ENCODE data around the gene MACF1.
"Not testable (repeated sequence)": the region's sequence is repeated elsewhere in the genome, so short reads cannot be mapped to it uniquely, and the experiment has no call there.

MACF1 gene

DNA sequence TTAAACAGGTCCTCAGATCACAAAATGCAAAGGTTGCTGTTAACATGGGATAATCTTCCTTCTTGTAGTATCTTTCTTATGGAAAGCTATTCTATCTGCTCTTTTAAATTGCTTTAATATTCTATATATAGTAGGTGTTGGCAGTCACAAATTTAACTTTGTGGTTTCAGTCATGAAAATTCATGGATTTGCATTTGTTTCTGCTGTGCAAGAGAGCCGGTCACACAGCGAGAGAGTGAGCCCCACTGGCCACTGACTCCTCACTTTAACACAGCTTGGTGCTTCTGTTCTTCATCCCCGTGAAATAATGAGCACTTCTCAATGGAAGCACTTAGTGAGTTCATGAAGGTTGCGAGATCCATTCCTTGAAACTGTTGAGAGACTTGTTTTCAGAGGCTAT is 268.8 kb downstream of the MACF1 start:
- no peak for DNase-seq

DNA sequence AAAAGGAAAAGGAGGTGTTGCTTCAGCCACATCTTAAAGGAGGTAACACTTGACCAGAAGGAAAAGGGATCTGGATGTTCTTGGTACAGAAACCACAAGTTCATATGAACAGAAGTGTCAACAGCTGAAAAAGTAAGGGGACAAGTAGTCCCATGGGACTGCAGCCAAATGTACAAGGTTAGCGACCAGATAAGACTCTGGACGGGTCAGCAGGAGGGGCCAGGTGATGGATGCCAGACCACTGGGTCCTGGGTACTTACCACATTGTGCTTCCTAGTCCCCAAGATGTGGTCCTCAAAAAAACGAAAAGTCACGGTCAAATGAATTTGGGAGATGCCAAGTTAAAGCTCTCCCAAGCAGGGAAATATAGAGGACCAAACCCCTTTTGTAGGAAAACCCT is 270.3 kb downstream of the MACF1 start:
- no peak for DNase-seq

DNA sequence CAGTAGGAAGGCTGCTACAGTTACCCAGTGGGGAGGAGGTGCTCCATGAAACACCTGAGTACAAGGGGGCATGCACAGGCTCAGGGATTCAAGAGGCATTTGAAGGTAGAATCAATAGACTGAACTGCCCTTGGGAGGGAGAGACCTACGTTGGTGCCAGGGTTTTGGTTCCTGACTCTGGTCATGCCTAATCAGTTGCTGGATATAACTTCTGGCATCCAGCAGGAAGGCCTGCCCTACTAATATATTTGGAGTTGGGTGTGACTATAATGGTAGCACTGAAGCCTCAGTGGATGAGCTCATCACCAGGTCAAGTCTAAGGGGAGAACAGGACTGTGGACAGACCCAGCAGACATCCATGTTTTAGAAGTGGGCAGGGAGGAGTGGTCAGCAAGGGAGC is 271.1 kb downstream of the MACF1 start:
- not testable (repeated sequence) for DNase-seq

DNA sequence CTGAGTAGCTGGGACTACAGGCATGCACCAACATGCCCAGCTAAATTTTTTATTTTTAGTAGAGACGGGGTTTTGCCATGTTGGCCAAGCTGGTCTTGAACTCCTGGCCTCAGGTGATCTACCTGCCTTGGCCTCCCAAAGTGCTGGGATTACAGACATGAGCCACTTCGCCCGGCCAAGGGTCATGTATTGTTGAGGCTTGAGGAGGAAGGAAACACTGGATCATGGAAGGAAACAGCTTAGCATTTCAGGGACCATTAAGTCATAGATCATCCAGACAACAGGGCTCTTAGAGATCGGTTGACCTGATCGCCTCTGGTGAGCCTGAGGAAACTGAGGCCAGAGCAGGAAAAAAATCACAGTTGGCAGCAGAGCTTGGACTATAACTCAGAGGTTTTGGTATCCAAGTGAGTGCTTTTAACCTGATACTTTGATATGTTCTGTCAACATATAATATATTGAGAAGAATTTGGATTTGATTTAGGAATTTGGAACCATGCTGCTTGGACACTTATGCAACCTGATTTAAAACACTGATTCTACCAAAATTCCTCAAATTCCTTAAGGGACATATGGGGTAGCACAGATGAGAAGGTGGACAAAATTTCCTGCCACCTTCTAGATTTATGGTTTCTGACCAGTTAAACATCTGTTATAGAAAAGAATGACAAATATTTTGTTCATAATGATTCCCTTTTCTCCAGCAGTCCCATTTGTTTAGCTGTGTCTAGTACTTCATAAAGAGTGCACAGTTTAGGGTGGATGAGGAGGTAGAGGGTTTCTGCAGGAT is 273.8 kb downstream of the MACF1 start:
- DNase-seq: no peak

DNA sequence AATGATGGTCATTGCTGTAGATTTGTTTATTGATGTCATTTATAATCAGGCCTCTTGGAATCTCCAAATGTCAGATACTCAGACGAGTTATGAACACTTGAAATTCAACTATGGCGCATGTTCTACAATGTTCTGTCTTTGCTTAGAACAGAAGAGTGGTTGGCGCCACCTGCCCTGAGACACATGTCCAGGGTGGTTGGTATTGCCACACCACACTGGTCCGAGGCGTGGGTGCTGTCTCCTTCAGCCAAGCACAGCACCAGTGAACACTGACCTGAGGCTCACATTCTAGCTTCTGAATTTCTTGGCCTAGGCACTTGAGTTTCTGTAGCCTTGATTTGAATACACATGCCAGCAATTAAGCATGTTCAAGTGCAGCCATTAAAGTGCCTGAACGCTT is 276.8 kb downstream of the MACF1 start:
- DNase-seq: no peak

DNA sequence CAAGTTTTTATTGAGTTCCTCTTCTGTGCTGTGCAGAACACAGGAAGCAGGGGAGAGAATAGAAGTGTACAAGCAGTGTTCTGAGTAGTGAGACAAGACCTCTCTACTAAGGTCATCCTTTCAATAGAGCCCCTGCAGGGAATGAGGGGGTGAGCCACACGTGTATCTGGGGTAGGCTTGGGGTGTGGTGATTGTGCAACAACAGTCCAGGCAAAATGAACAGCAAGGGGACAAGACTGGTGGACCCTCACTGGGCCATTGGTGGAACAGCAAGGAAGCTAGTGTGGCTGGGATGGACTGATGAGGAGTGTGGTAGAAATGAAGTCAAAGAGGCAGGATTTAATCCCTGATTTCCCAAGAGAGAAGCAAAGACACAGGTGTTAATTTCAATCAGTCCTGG is 278.8 kb downstream of the MACF1 start:
- DNase-seq: no peak

DNA sequence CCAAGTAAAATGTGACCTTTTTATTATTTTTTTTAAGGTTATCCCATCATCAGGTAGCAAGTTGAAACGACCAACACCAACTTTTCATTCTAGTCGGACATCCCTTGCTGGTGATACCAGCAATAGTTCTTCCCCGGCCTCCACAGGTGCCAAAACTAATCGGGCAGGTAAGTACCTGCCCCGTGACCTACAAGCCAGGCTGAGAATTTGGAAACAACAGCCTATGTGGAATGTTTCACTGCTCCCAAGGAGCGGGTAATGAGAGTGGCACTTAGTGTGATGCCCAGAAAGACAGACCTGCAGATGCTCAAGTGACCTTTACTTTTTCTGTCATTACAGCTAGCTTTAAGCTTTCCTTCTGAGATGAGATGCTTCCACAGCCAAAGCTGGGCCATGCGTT is 280.1 kb downstream of the MACF1 start:
- no peak for DNase-seq

DNA sequence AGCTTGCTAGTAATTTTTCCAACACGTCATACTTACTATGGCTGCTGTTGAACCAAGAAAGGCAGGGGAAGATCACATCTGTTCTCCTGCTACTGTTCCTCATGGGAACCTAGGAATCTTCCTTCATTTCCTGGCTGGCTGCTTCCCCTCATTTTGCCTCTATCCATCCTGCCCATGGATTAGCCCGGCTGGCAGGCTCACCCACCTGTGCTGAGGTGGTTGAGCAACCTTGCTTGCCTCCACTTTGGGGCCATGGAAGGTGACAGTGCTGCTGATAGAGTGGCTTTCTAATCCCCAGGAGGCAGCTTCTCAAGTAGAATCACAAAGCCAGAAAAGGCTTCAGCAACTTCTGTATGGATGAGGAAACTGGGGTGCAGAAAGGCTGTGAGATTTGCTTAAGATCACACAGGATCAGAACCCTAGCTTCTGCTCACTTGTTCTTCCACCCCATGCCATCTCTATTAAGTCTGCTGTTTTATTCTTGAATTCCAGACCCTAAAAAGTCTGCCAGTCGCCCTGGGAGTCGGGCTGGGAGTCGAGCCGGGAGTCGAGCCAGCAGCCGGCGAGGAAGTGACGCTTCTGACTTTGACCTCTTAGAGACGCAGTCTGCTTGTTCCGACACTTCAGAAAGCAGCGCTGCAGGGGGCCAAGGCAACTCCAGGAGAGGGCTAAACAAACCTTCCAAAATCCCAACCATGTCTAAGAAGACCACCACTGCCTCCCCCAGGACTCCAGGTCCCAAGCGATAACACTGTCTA is 280.7 kb downstream of the MACF1 start:
- no peak for DNase-seq

DNA sequence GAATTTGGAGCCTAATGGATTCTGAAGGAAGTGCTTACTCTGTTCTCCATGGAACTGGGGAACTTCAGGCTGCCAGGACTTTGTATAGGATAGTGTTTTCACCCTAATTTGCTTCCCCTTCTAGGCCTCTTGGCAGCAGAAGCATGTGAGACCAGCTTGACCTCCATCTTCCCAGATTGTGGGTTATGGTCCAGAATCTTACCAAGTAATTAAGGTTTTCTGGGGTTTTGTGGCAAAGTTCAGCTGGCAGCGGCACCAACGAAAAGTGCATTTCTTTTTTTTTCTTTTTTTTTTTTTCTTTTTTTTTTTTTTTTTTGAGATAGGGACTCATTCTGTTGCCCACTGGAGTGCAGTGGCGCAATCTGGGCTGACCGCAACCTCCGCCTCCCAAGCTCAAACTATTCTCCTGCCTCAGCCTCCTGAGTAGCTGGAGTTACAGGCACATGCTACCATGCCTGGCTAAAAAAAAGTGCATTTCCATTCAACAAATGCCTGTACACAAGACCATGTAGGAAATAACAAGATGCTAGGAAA is 283.6 kb downstream of the MACF1 start:
- DNase-seq: no peak

DNA sequence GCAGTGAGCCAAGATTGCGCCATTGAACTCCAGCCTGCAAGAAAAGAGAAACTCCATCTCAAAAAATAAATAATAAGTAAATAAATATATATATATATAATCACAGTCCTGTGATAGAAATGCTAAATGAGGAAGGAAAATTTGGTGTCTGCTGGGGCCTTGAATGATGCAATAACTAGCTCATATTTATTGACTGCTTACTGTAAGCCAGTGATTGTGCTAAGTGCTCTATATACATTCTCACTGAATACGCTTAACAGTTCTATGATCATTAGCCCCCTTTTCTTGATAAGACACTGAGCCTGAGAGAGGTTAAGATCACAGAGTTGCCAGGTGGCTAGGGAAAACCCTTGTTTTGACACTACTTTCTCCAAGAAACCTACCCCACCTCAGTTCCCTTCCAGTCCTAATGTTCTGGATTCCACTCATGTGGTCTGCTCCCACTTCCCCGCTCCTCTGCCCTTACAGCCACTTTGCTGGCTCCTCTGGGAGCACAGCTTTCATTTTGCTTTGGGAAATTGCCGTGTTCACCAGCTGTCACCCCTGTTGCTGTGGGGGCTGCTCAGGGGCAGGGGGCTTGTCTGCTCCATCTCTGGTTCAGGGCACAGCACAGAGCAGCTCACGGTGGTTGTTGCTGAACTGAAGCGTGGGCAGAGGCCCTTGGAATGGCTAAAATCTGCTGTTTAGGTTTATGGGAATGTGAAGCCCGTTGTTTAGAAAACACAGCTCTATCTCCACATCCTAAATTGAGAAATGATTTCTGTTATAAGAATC is 284.5 kb downstream of the MACF1 start:
- DNase-seq: peak; percentile 35 to 63 (median 59)

DNA sequence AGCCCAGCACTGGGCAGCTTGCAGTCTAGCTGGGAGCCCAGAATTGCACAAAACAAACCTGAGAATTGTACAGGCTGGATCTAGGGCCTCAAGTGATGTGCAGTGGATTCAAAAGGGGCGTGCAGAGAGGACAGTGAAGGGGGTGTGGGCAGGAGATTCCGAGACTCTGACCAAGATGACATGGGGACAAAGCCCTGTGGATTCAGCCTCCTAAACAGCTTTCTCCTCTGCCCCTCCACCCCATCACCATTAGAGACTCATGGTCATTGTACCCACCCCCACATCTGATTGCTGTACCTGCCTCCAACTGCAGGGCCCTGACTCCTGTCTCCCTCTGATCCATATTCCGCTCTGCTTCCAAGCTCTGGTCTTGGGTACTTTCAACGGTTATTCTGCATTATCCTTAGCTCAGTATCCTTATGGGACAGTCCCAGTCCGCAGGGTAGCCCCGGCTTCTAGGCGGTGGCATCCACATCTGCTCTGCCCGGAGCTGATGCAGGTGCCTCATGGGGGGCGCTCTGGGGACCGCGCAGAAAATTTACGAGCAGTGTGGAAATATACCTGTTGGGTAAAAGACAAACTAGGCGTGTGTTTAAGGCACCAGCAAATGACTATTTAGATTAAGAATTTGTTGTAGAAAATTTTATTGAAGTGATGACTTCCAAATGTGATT is 285.2 kb downstream of the MACF1 start:
- DNase-seq: no peak

DNA sequence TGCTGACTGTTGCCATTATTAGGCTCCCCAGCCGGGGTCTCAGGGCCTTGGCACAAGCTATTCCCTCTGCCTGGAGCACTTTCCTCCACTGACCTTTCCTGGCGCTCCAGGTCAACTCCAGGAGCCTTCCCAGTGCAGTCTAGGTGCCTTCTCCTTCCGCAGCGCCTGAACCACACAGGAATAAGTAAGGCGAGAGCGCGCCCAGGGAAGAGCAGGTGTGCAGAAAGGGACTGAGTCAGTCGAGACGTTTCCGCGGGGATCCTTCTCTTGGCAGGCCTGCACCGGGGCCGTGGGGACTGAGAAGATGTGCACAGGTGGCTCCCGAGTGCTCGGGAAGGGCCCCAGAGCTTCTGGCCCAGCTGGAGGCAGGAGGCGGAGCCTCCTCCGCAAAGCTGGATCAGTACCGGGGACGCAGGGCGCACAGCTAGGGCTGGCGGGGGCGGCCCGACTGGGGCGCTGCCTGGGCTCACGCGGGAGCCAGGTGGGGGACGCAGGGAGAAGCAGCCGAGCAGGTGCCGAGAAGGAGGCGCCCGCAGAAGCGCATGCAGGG is 286.2 kb downstream of the MACF1 start:
- DNase-seq: no peak

DNA sequence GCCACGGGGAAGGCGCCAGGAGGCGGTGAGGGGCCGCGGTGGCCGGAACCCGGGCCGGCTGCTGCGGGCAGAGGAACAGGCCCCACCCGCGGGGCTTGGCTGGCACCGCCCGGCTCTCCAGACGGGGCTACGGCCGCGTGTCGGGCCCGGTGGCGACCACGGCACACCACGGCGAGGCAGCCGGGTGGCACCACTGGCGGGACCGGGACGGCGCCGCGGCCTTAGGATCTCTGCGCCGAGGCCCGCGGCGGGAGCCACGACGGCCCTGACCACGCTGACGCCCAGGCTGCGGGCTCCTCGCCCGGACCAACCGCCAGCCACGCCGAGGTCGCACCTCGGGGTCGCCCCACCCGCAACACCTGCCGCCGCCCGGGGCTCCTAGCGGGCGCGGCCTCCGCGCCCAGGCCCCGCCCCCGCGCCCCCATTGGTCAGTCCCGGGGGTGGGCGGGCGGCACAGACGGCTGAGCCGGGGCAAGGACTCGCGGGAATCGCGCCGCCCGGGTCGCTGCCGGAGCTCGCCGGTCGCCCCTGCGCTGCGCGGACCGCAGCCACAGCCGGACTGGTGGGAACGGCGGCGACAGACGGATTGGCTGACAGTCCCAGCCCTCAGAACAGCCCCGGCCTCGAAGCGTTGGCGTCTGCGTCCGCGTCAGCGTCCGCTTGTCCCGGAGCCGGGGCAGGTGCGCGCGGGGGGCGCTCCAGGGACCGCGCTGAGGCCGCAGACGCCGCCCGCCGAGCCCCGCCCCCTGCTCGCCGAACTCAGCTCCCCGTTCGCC is 286.8 kb downstream of the MACF1 start, which contains the start of gene BMP8A:
TSS of gene BMP8A (plus strand) at position 491 of the 776 bp plus-strand sequence. CDS start 356 bp downstream, outside the sequence.
- peak; percentile 66 to 91 (median 79) for DNase-seq

DNA sequence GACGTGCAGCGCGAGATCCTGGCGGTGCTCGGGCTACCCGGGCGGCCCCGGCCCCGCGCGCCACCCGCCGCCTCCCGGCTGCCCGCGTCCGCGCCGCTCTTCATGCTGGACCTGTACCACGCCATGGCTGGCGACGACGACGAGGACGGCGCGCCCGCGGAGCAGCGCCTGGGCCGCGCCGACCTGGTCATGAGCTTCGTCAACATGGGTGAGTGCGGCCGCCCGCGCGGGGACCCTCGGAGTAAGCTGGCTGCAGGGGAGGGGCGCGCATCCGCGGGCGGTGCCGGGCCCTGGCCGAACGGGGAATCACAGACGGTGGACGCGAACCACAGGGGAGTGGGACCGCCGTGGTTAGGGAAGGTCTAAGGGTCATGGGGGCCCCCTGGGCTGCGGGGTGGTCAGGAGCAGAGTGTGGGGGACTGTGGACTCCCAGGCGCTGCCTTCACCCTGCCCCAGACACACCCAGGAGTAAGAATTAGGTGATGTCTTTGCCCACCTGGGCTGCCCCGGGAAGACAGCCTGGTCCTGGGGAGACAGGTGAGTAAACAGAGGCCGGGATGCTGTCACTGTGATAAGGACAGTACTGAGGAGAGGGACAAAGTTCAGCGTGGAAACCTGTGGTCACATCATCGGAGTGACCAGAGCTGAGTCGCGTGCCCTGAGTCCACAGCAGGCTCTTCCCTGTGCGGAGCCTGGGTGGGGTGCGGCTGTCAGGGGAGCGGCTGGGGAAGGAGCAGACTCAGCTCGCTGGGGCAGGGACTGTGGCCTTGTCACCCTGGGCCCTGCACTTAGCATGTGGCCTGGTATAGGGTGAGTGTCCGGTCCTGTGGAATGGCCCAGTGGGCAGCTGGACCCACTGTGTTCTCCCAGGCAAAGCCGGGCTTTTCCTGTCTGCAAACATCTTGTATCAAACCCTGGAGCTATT is 287.9 kb downstream of the MACF1 start:
- not testable (repeated sequence) for DNase-seq

DNA sequence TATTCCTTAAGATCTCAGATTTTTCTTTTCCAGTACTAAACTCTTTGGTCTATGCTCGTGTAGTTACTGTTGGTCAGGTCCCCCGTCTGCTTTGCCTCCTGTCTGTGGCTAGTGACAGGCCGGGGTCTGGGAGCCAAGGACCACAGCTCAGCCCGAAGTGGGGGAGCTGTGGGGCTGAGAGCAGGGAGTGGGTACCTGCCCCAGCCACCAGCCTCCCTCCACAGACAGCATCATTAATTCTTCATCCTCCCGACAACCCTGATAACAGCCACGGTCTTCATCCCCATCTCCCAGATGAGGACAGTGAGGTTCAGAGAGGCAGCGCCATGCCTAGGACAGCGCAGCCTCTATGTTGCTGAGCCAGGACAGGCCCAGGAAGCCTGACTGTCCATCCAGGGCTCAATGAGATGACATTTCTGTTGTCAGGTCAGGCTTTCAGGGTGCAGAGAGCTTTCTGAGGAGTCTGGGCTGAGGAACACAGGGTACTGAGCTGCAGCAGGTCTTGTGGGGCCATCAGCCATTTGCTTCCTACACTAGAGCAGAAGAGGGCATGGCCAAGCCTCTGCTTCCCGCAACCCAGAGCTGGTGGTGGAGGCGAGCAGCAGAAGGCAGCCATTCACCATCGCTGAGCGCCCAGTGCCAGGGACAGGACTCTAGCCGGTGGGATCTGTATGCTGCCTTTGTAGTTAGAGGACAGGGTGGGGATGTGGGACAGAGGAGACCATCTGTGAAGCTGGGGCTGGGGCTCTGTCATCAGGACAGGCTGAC is 288.7 kb downstream of the MACF1 start:
- not testable (repeated sequence) for DNase-seq

DNA sequence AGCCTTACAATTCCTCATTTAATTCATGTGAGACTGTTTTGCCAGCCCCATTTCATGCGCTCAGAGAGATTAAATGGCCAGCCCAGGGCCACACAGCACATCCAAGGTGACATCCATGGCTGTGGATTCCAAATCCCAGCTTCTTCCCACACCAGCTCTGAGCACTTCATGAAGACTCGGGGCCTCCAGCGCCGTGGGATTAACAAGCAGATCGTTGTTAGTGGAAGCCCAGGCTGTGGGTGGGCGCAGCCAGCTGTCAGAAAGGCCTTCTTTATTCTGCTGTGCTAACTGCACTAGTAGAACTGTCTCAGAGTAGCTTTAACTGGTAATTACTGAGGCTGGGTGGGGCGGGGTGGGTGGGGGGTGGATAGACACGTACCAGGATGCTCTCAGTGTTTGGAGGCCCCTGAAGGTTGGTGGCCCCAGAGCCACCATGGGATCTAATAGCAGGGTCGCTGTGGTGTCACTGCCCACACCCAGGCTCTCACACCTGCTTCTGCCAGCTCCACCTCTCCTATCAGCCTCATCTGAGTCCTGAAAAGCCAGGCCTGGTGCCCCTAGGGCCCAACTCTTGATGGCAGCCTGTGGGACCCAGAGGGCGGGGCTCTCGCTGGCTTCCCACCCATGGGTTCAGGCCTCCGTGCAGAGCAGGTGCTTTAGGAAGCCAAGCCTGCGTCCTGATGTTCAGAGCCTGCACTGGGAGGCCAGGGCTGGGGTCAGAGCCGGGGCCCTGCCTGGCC is 290.3 kb downstream of the MACF1 start:
- DNase-seq: no peak

DNA sequence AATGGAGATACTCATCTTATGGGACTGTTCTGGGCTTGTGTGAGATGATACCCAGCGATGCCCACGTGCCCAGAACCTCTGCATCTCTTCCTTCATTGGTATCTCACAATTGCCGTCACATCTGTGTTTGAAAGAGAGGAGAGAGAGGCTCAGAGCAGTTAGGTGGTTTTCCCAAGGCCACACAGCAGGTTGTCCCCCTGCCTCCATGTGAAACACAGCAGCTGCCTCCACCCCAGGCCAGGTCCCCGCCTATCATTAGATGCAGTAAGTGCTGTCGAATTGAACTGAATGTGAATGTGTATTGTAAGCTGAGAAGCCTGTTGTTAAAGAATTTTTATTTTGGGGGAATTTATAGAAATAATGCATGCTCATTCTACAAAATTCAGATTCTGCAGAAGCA is 292.0 kb downstream of the MACF1 start:
- not testable (repeated sequence) for DNase-seq

DNA sequence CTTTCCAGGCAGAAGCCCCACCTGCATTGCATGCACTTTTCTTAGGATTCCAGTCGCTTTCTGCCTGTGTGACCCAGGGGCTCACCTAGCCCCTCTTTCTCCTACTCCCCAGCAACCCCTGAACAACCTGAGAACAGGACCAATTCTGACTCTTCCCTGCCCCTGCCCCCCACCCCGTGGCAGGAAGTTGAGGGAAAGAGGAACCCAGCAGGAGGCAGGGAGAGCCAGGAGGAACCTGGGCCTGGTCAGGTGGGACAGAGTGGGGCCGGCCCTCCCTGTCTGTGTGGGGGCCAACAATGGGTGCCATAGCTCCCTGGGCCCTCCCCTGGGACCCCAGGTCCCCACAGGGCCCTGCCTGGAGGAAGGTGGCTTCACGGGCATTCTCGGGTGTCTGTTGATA is 293.1 kb downstream of the MACF1 start:
- DNase-seq: no peak
